ENCODE data around the gene MYRIP.
"Not testable (repeated sequence)": the region's sequence is repeated elsewhere in the genome, so short reads cannot be mapped to it uniquely, and the experiment has no call there.

MYRIP gene

DNA sequence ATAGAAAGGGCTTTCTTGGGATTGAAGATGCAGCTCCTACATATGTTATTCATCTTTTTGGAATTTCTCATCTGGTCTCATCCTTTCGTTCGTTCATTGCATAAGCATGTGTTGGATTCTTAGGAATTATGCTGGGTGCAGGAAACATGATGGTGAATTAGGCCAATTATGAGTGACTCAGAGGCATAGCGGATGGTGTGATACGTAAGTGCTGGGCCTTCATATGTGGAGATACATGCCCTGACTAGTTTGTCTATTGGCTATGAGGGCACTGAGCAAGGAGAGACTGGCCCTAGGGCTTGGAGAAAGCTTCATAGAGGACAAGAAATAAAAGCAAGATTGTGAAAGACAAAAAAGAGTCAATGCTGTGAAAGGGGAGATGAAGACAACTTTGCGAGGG, 235.1 kb downstream of the MYRIP start:
- no peak for DNase-seq

DNA sequence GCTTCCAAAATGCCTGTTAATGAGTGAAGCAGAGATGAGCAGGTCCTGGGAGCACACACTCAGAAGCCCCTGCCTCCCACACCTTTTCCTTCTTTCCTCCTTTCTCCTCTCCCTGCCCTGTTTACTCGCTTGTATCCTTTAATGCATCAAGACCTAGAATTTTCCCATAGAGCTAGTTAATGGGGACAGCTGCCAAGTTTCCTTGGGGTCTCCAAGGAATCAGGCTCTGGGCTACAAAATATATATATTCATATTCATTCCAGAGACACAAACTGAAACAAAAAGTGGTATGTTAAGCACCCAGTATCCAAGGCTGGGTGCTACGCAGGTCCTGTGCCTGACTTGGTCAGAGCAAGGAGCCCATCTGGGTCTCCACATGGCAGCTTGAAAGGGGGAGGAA, 235.6 kb downstream of the MYRIP start:
- no peak for DNase-seq

DNA sequence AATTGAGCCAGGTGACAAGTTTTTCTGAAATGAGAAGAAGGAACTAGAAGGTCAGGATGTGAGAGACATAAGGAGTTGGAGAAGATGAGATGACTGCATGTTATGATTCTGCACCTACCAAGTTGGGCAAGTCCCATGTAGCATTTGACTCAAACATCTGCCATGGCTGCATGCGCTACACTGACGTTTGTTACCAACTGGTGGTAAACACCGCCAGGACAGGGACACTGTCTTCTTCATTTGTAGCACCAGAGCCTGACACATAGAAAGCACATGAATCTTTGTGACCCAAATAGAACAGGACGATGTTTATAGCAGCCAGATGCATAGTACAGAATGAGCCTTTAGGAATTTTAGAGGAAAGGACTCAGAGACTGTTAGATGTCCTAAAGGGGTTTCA, 236.7 kb downstream of the MYRIP start:
- no peak for DNase-seq

DNA sequence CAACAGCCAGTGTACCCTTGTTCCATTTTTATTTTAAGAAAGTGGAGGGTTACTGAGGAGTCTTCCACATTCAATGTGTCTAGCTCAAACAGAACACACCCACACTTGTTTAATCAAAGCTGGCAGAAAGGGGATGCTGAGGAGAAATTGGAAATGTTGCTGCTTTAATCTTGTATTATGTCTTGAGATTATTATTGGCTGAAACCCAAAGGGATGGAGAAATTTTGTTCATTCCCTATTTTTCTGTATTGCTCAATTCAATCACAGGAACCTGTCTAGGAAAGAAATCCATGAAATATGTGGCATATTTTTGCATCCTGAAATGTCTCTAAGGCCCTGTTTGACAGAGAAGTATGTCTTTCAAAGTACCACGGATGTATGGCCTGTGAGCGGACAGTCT, 238.0 kb downstream of the MYRIP start:
- DNase-seq = no peak

DNA sequence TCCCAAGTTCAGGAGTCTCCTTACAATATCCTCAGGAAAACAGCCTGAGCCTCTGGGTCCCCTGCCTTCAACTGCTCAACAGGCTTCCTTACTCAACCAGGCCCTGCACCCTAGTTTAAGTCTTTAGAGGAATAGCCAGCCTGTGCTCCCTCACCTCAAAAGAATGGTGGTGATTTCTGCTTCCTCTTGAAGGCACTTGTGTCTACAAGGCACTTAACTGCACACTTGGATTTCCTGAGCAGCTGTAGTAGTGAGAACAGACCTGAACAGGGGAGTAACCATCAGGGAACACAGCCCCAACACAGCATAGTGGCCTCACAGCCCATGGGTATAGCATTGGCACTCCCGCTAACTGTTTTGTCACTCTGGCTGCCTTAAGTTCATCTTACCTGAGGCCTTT, 244.3 kb downstream of the MYRIP start:
- DNase-seq = no peak

DNA sequence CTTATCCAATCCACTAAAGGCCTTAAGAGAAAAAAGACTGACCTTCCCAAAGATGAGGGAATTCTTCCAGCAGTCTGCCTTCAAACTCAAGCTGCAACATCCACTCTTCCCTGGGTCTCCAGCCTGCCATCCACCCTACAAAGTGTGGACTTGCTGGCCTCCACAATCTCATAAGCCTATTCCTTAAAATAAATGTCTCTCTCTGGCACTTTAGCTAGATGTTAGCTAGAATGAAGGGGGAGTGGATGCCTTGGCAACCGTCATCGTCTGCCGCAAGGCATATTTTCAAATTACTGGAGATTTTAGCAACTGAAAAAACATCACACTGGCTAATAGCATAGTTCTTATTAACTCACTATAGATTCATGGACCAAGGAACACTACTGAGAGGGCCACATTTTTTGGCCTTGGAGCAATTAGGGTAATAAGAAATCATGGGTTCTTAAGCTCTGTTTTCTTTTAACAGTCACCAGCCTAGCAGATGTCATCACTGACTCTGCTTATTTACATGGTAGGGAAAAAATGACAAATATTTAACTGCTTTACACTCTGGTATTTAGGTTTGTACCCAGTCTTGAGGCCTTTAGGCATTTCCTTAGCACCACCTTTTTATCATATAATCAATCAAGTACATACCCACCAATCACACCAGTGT, 245.3 kb downstream of the MYRIP start:
- DNase-seq = no peak

DNA sequence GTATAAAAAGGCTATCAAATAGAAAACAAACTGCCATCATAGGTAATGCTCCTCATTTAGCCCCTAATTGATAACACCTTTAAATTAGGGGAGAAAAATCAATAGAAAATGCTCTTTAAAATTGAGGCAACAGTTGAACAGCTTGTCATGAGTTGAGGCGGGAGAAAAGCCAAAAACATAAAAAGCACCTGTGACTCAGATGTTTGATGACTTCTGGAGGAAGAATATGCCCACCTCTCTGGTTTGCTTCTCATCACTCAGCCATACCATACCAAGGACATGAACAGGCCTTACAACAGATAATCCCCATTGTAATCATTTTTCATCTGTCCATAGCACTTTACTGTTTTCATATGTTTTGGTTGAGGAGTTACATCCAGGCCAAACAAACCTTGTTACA, 246.0 kb downstream of the MYRIP start:
- DNase-seq = no peak

DNA sequence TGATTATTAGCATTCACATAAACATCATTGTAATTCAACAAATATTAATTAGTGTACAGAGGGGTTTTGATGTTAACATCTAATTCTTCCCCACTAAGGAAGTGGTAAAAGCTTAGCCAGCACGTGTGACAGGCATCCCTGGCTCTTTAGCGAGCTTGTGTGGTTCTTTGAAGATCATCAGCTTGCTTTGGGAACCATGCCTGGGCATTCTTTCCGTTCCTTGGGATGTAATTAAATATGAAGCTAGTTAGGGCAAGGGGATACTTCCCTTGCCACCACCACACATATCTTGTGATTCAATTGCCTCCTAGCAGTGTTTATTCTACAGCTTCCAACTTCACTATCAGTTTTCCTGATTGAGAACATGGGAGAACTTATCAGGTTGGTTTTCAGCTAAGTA, 246.5 kb downstream of the MYRIP start:
- no peak for DNase-seq

DNA sequence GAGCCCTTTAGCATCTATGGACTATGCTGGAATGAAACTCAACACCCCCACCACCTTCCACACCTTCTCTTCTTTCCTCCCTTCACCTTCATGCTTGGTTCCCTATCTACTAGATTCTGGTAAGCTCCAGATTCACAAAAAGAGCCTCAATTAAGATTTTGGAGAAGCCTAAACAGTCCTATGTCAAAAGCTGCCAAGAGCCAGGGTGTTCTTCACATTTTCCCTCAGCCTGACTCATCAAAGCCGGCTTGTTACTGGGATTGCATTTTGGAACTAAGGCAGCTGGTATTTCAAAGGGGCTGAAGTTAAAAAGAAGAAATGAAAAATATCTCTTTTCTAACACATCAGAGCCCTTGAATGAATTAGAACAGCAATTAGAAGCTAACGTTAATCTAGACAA, 247.7 kb downstream of the MYRIP start:
- no peak for DNase-seq

DNA sequence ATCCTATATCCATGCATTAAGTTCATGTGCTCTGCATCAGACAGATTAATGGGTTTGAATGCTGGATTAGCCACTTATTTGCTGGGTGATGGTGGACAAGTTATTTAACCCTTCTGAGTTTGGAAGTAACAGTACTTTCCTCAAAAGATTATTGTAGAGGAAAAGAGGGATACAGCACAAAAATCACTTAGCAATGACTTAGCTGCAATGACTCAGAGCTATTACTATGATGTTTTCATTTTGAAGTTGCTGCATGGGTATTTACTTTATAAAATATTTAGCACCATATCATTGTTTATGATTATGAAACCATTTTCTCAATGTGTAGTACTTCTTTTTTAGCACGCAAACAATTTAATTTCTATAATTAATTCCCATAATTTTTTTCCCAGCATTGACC, 248.4 kb downstream of the MYRIP start:
- DNase-seq = no peak

DNA sequence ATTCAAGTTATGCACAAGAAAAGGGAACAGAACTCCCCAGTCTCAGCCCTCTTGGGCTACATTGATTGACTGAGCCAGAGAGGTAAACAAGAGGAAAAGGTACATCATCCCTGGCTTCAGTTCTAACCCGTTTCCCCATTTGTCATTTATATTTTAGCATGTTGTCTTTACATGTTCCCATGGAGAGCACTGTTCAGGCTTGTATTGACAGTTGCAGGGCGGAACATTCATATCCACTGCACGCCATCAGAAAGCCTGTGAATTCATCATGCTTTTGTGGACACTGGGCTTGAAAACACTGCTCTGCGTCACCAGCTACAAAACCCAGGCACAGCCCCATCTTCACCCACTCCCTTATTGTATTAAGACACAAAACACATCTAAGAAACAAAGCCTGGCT, 259.2 kb downstream of the MYRIP start:
- DNase-seq = no peak

DNA sequence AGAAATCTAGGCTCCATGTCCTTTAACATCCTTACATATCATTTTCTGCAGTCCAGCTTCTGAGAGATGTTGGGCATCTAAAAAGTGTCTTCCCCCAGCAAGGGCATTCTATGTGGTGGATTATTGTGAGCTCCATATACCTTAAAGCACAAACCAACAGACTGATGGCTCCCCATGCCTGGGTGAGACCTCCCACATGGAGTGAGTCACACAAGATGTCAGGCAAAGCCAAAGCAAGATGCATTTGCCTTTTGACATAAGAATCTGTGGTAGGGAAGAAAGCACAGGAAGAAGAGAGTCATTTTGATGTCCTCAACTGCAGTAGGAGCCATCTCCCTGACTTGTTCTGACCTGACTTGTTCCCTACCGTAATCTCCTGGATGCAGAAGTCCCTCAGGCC, 261.4 kb downstream of the MYRIP start:
- no peak for DNase-seq

DNA sequence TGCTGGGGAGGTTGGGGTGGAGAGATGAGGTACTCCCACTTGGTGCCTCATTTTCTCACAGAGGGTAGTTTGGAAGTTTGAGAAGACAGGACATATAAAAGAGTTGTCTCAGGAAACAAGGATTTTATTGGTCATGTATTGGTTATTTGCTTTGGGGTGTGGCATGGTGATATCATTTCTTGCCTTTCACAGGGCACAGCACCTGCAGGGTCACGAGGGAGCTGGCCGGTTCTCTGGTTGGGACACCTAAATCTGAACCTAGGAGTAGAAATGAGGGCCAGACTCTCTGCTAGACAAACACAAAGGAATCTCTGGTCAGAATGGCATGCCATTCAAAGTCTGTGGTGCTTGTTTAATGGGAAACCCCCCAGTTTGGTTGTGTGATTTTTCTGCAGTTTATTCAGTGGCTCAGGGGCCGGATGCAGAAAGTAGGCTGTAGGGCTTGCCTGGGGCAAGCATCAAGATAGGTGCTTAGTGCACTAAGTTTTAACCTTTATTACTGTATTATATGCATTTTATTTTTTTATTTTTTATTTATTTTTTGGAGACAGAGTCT, 262.4 kb downstream of the MYRIP start:
- DNase-seq = no peak

DNA sequence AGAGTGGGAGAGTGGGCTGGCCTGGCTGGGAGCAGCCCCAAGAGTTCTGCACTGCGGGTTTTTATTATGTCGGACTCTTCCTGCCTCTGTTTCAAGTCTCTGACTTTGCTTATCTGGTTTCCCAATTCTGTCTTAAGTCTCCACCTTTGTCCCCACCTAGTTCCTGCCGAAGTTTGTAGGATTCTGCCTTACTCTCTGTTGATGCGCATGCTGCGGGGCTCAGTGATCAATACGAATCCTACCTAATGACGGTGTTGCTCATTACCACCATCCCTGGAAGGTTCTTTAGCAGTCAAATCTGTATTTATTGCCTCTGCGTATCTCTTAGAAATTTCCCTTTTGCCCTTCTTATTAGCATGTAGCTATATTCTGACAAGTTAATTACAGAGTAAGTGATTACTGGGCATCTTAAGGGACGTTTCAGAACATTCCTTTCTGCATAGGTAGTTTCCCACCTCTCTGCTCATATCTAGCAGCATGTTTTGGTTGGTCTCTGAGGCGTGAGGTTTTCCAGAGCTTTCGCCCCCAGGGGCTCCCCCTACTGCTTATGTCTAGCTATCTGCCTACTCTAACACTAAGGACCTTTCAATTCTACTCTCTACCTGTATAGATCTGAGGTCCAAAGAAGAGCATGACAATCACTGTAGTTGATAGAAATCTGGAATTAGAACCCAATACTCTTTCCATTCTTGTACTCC, 264.1 kb downstream of the MYRIP start:
- DNase-seq = no peak

DNA sequence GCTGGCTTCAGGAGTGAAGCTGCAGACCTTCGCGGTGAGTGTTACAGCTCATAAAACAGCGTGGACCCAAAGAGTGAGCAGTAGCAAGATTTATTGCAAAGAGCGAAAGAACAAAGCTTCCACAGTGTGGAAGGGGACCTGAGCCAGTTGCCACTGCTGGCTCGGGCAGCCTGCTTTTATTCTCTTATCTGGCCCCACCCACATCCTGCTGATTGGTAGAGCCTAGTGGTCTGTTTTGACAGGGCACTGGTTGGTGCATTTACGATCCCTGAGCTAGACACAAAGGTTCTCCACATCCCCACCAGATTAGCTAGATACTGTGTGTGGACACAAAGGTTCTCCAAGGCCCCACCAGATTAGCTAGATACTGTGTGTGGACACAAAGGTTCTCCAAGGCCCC, 267.7 kb downstream of the MYRIP start:
- DNase-seq = not testable (repeated sequence)

DNA sequence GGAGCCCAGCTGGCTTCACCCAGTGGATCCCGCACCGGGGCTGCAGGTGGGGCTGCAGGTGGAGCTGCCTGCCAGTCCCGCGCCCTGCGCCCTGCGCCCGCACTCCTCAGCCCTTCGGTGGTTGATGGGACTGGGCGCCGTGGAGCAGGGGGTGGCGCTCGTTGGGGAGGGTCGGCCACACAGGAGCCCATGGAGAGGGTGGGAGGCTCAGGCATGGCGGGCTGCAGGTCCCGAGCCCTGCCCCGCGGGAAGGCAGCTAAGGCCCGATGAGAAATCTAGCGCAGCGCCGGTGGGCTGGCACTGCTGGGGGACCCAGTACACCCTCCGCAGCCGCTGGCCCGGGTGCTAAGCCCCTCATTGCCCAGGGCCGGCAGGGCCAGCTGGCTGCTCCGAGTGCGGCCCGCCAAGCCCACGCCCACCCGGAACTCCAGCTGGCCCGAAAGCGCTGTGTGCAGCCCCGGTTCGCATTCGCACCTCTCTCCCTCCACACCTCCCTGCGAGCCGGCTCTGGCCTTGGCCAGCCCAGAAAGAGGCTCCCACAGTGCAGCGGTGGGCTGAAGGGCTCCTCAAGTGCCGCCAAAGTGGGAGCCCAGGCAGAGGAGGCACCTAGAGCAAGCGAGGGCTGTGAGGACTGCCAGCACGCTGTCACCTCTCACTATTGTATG, 268.6 kb downstream of the MYRIP start:
- DNase-seq = not testable (repeated sequence)

DNA sequence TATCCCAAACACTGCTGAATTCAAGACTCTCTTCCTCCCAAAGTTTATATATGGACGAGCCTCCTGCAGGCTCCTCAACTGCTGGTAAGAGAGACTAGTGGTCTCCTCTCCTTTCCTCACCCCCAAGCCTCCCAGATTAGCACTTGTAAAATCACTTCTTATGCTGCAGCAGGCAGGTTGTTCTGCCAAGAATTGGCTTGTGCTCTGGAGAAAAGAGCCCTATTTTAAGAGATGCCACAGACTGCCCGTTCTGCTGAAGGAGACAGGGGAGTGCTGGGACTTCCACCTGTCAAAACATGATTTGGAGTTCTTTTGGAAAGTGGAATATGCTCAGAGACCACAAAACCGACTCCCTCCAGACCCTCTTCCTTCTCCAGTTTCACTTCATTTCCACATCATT, 269.2 kb downstream of the MYRIP start:
- no peak for DNase-seq

DNA sequence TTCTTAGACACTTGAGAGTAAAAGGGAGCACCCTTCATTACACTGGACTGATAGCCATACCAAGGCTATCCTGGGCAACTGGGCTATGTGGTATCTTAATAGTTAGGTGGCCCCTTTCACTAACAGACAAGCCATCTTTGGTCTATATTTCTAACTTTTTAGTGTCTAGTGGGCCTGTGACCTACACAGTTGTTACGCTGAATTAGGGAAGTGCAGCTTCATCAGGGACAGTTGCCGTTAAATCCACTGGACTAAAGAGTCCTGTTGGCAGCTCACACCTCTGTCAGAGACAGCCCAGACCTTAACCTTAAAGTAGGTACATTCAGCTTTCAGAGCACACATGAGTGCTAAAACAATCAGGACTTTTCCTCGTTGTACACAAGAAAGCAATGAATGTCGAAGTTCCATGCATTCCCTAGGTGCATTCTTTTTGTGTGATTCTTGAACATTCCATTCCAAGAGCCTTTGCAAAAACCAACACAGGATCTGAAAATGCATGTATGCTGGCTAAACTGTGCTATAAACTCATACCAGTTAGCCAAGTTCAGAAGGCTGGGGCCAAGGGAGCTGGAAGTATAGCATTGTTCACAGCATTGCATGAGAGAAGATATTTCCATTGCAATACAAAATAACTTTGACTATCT, 269.9 kb downstream of the MYRIP start:
- DNase-seq = no peak

DNA sequence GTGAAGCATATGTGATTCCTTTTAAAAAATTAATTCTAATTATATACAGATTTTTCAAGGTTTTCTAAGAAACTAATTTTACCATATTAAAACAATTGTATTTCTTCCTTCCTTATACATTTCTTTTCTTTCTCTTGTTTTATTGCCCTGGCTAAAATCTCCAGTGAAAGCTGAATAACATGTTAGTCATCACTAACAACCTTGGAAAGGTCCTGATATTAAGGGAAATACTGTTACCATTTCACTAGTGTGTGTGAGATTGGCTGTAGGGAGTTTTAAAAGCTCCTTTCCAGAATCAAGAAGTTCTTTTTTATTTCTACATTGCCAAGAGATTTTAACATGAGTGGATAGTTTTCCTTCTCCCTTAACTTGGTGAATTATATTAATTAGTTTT, 270.4 kb downstream of the MYRIP start:
- DNase-seq = no peak

DNA sequence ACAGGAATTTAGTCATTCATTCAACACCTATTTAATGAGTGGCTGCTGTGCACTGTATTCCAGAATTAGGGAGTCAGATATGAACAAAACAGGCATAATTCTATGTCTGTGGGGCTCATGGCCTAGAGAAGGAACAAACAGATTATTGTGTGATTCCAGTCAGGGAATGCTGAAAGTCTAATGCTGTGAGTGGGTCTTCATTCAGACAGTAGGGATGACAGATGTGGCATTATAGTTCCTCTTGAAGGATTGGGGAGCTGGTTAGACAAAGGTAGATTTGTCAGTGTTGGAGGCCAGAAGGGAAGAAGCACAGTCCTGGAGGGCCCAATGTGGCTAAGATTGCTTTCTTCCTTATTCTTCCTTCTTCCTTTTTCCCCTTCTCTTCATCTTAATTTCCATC, 273.7 kb downstream of the MYRIP start:
- no peak for DNase-seq

DNA sequence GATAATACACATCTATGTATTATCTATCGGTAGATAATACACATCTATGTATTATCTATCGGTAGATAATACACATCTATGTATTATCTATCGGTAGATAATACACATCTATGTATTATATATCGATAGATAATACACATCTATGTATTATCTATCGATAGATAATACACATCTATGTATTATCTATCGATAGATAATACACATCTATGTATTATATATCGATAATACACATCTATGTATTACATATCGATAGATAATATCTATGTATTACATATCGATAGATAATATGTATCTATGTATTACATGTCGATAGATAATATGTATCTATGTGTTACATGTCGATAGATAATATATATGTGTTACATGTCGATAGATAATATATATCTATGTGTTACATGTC, 275.0 kb downstream of the MYRIP start:
- not testable (repeated sequence) for DNase-seq

DNA sequence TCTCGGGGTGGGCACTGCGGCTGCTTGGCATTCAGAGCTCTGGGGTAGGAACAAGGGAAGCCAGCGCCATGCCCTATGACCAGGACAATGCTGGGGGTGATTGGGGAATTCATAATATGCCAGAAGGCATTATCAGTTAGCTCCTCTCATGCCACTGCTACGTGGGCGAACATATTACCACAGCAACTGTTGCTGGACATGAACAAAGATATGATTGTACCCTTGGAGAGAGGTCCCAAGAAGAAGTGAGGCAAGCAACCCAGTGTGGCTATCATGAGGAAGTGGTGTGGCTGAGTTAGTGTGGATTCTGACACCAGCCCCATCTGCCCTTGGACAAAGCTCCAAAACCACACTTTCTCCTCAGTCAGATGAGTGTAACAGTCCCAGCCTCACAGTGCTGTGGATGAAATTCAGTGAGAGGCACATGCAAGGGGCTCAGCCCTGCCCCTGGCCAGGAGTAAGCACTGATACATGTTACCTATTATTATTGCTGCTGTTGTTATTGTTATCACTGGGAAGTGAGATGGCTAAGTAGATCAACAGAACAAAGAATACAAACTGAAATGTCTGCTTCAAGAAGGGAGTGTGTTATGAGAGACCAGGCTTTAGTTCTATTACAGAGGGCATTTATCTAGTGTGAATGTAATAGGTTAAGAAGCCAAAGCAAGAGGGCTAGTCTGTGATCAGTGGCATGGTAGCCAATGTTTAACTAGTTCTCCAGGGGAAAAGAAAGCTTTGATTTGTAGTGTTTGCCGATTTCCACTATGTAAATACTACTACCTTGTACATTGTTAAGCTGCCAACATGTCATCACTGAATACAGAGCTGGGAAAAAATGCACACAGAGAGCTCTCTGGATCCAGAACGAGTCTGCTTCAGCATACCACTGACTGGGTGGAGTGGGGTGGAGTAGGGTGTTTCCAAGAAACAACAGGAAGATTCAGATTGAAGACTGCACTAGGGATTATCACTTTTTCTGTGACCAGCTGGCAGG, 277.8 kb downstream of the MYRIP start:
- no peak for DNase-seq

Measured in GF-D8 (cell line).